GM23338 (cell line): ENCODE measurements around the gene PCDHA13. TPM values are rescaled to one million over a fixed set of nuclear protein-coding genes. Genes with fewer than 3 reads are reported as not detected.
A peak's percentile ranks its signal among the peaks of the same experiment; 100 is the strongest.

Source experiments
- ATAC-seq: fragments of 200-7000 bp; cut with Tn5 transposase; 3 replicates; pipeline ENCODE4 v1.9.1; 2020
- DNase-seq: peaks from one replicate; pipeline ENCODE4 v3.0.0-alpha.2; 2015; ENCODE audit warnings: low spot score
- H2AFZ ChIP-seq: fragments of 200-600 bp; sonication (generic); 2 replicates; pipeline ENCODE4 v1.8.0; 2016; ENCODE audit warnings: antibody characterized with exemption, mild to moderate bottlenecking, moderate library complexity
- H3F3A ChIP-seq: fragments of 200-600 bp; sonication (generic); replicated peaks from 2 replicates; pipeline ENCODE4 v1.8.0; 2017; ENCODE audit warnings: antibody characterized with exemption, mixed run types, low read depth
- H3K27ac ChIP-seq: fragments of 200-600 bp; sonication (generic); 2 replicates; pipeline ENCODE4 v1.6.1; 2016; ENCODE audit warnings: low read depth
- H3K27me3 ChIP-seq: fragments of 200-600 bp; sonication (generic); 2 replicates; pipeline ENCODE4 v1.8.0; 2016; ENCODE audit warnings: mild to moderate bottlenecking, mixed run types, moderate library complexity; ENCODE audit not compliant: insufficient read depth
- H3K36me3 ChIP-seq: fragments of 200-600 bp; sonication (generic); 2 replicates; pipeline ENCODE4 v1.8.0; 2016; ENCODE audit warnings: mild to moderate bottlenecking; ENCODE audit not compliant: insufficient read depth
- H3K4me1 ChIP-seq: fragments of 200-600 bp; sonication (generic); 2 replicates; pipeline ENCODE4 v1.8.0; 2016; ENCODE audit warnings: mild to moderate bottlenecking, moderate library complexity; ENCODE audit not compliant: insufficient read depth
- H3K4me2 ChIP-seq: fragments of 200-600 bp; sonication (generic); 2 replicates; pipeline ENCODE4 v1.7.1; 2017; ENCODE audit warnings: mixed run types
- H3K4me3 ChIP-seq: fragments of 200-600 bp; sonication (generic); 2 replicates; pipeline ENCODE4 v1.6.1; 2016; ENCODE audit warnings: mixed run types
- H3K79me2 ChIP-seq: fragments of 200-600 bp; sonication (generic); replicated peaks from 2 replicates; pipeline ENCODE4 v1.8.0; 2017; ENCODE audit warnings: mild to moderate bottlenecking; ENCODE audit not compliant: insufficient read depth
- H3K9me2 ChIP-seq: fragments of 200-600 bp; sonication (generic); 2 replicates; pipeline ENCODE4 v1.8.0; 2017; ENCODE audit not compliant: insufficient read depth
- H4K20me1 ChIP-seq: fragments of 200-600 bp; sonication (generic); replicated peaks from 2 replicates; pipeline ENCODE4 v1.8.0; 2017; ENCODE audit warnings: mild to moderate bottlenecking; ENCODE audit not compliant: insufficient read depth
- H3K27ac Mint-ChIP-seq: 2 replicates; pipeline ENCODE4 v1.8.0; 2020; ENCODE audit warnings: inconsistent platforms, mild to moderate bottlenecking, moderate library complexity, mixed read lengths
- H3K27me3 Mint-ChIP-seq: 3 replicates; pipeline ENCODE4 v1.8.0; 2022; ENCODE audit warnings: low read depth, mild to moderate bottlenecking, moderate library complexity, mixed read lengths, inconsistent platforms; ENCODE audit not compliant: insufficient read depth, poor library complexity
- H3K36me3 Mint-ChIP-seq: 3 replicates; pipeline ENCODE4 v1.8.0; 2021; ENCODE audit warnings: low read depth, mild to moderate bottlenecking, inconsistent platforms, moderate library complexity, mixed read lengths
- H3K4me1 Mint-ChIP-seq: 3 replicates; pipeline ENCODE4 v1.8.0; 2020; ENCODE audit warnings: mild to moderate bottlenecking, inconsistent platforms, mixed read lengths
- H3K4me3 Mint-ChIP-seq: 3 replicates; pipeline ENCODE4 v1.8.0; 2021; ENCODE audit warnings: moderate library complexity, mild to moderate bottlenecking, inconsistent platforms, mixed read lengths
- H3K9me3 Mint-ChIP-seq: 3 replicates; pipeline ENCODE4 v1.8.0; 2020; ENCODE audit warnings: moderate library complexity, mild to moderate bottlenecking, inconsistent platforms, mixed read lengths
- CREB1 ChIP-seq: fragments of 250-450 bp; sonication (Bioruptor Pico); IDR thresholded peaks from 2 replicates; pipeline ENCODE4 v1.5.0; 2020; ENCODE audit warnings: low read depth, mild to moderate bottlenecking, moderate library complexity
- CTCF ChIP-seq, 2 experiments: fragments of 200-600 bp in 1 of 2; sonication (generic) in 1 of 2; conservative IDR thresholded peaks; 2 replicates each; pipeline versions ENCODE4 v1.5.1 to v1.6.1; 2016 to 2017; ENCODE audit warnings: antibody characterized with exemption in 2 of 2, low read depth in 2 of 2, mild to moderate bottlenecking in 2 of 2, moderate library complexity in 1 of 2
- EZH2 ChIP-seq: fragments of 200-600 bp; sonication (generic); IDR thresholded peaks from one replicate; pipeline ENCODE4 v1.8.0; 2017; ENCODE audit warnings: antibody characterized with exemption, mild to moderate bottlenecking, low read depth; ENCODE audit not compliant: unreplicated experiment
- EZH2phosphoT487 ChIP-seq: fragments of 200-600 bp; sonication (generic); IDR thresholded peaks from one replicate; pipeline ENCODE4 v1.8.1; 2018; ENCODE audit warnings: antibody characterized with exemption; ENCODE audit not compliant: unreplicated experiment
- ZNF331 ChIP-seq: fragments of 250-450 bp; sonication (Bioruptor Pico); IDR thresholded peaks from 2 replicates; pipeline ENCODE4 v1.5.0; 2020; ENCODE audit warnings: low read depth, mild to moderate bottlenecking, moderate library complexity
- long read RNA-seq: library from polyadenylated mRNA; unstranded; transcript quantifications from one replicate; pipeline ENCODE4 v2.0.0, GENCODE V29; 2020; ENCODE audit not compliant: unreplicated experiment
- polyA plus RNA-seq: library from polyadenylated mRNA; unstranded; fragments of >200 nt; fragmentation: Nextera tagmentation; extraction: Ambion mirVana; gene quantifications from 2 replicates; pipeline ENCODE4 v1.2.1, GENCODE V29; 2016
- total RNA-seq: library from RNA; depleted of rRNA; stranded (reverse); fragments of >200 nt; shearing (Covaris generic); gene quantifications from 2 replicates; pipeline ENCODE4 v1.2.3, GENCODE V29; 2014; rRNA removed

The PCDHA13 gene
- total RNA-seq (4.3 and 9.8 TPM in 2 replicates), polyA plus RNA-seq (0.59 and 1.2 TPM in 2 replicates)
- long read RNA-seq: 0 reads

- H3F3A ChIP-seq: no peaks in the 10 kb centered on the region; the same call in 1 of the 2 replicates
- peaks cover 18% of the 10 kb centered on the region for H3K79me2 ChIP-seq
- no peak within 1 kb of the TSS for H3K27ac ChIP-seq
- H3K4me2 ChIP-seq: peak within 1 kb of the TSS; percentile 72
- no peaks in the 10 kb centered on the region for H3K4me1 ChIP-seq
- Mint-ChIP-seq H3K9me3 (no peaks in the 10 kb centered on the region), H3K4me3 (peak within 1 kb of the TSS; percentile 67), H3K36me3 (peaks cover 7% of the 10 kb centered on the region; the same call in 2 of the 3 replicates), H3K27ac (peak within 1 kb of the TSS; percentile 45; the same call in 1 of the 2 replicates), H3K27me3 (no peaks in the 10 kb centered on the region), H3K4me1 (no peaks in the 10 kb centered on the region)
- DNase-seq (peak; percentile 66), ATAC-seq (peak; percentile 38)
- no peak for TF ChIP-seq CREB1 (CRISPR knock-in tag)
- no peak for TF ChIP-seq ZNF331 (CRISPR knock-in tag)
- no peak for TF ChIP-seq EZH2
- no peak for TF ChIP-seq EZH2phosphoT487
- peak; percentile 57 to 67 for TF ChIP-seq CTCF (conservative IDR thresholded peaks at IDR 0.05; ENCODE audit: low read depth in 2 of 2)
- peaks cover 9% of the 10 kb centered on the region; the same call in 1 of the 2 replicates for H4K20me1 ChIP-seq
- no peaks in the 10 kb centered on the region for H3K27me3 ChIP-seq
- H3K9me2 ChIP-seq: no peaks in the 10 kb centered on the region
- peak within 1 kb of the TSS; percentile 51 for H3K4me3 ChIP-seq
- H2AFZ ChIP-seq: peak within 1 kb of the TSS; percentile 38; the same call in 1 of the 2 replicates
- no peaks in the 10 kb centered on the region for H3K36me3 ChIP-seq
These were observed at the start of gene PCDHA13 for GRCh38 chr5:140881889-140882590. Gene PCDHA13, plus strand, starts transcription at chr5:140882124. Its CDS starts 145 bp downstream, at chr5:140882269.

GRCh38 chr5:140833993-140834392, 47.9 kb upstream of the PCDHA13 start, which contains the start of gene PCDHA7:
Gene PCDHA7, plus strand, starts transcription at chr5:140834269. Its CDS starts 115 bp downstream, at chr5:140834384.
- TF ChIP-seq CTCF (conservative IDR thresholded peaks at IDR 0.05; ENCODE audit: low read depth in 2 of 2) (peak; percentile 64 to 72), EZH2 (no peak)
- Histone ChIP-seq H3K27ac (peak within 1 kb of the TSS; percentile 3; the same call in 1 of the 2 replicates), H3K79me2 (no peaks in the 10 kb centered on the region), H4K20me1 (no peaks in the 10 kb centered on the region; the same call in 1 of the 2 replicates), H3K4me2 (peak within 1 kb of the TSS; percentile 72), H3K4me3 (peak within 1 kb of the TSS; percentile 62), H3K4me1 (no peaks in the 10 kb centered on the region), H2AFZ (peak within 1 kb of the TSS; percentile 2; the same call in 1 of the 2 replicates), H3K36me3 (no peaks in the 10 kb centered on the region), H3F3A (no peaks in the 10 kb centered on the region), H3K9me2 (no peaks in the 10 kb centered on the region), H3K27me3 (no peaks in the 10 kb centered on the region)
- H3K4me3 Mint-ChIP-seq: peak within 1 kb of the TSS; percentile 74
- ATAC-seq (no peak; the same call in 1 of the 3 replicates), DNase-seq (peak; percentile 73)
- peaks cover 3% of the 10 kb centered on the region for H3K27me3 Mint-ChIP-seq
- H3K9me3 Mint-ChIP-seq: peaks cover 10% of the 10 kb centered on the region
- H3K4me1 Mint-ChIP-seq: no peaks in the 10 kb centered on the region
- peaks cover 28% of the 10 kb centered on the region; the same call in 2 of the 3 replicates for H3K36me3 Mint-ChIP-seq
- H3K27ac Mint-ChIP-seq: peak within 1 kb of the TSS; percentile 51; the same call in 1 of the 2 replicates
